ENCODE measurements around the gene ID3. TPM values are rescaled to one million over a fixed set of nuclear protein-coding genes. Genes with fewer than 3 reads are reported as not detected.

The ID3 gene
- polyA plus RNA-seq, 1 donor from 2014 or later, result 8.0 TPM

DNA sequence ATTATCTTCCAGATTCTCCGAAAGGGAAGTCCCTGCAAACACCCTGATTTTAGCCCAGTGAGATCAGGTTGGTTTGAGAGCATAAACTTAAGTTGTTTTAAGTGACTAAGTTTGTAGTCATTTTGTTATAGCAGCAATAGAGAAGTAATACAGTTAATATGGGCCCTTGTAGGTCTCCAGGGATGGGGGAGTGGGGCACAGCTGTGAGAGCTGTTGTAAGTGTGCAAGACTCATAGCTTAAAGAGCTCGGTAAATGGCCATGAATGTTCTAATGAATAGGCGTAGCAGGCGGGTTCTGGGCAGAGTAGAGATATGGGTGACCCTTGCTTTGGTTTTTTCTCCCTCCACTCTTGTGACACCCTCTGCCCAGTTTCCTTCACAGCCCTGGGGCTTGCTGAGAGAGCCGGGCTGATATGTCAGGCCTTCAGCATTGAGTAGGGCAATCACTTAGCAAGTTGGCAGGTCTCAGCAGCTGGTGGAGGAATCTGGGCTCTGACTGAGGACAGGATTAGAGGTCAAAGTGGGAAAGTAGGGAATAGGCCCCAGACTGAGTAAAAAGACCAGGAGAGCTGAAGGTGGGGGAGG is 16.0 kb upstream of the ID3 start:
- H3K9me2 ChIP-seq (ENCODE audit: insufficient read depth, low read length), result no peaks in the 10 kb centered on the region
- H4K20me1 ChIP-seq (ENCODE audit: insufficient read depth), result no peaks in the 10 kb centered on the region
- H3K27me3 ChIP-seq (ENCODE audit: insufficient read depth, low read depth, low read length), result no peaks in the 10 kb centered on the region
- H3K9ac ChIP-seq (ENCODE audit: low read length), result no peak overlapping the region
- no peak overlapping the region for H3K27ac ChIP-seq (ENCODE audit: low read length)
- no peaks in the 10 kb centered on the region for H3K9me3 ChIP-seq (ENCODE audit: low read length)
- no peak overlapping the region for H3K4me3 ChIP-seq (ENCODE audit: low read length)
- no peaks in the 10 kb centered on the region for H3K36me3 ChIP-seq (ENCODE audit: insufficient read depth, low read length)
- no peak overlapping the region for H2AFZ ChIP-seq (ENCODE audit: low read depth, low read length)
- TF ChIP-seq MXI1 (conservative IDR thresholded peaks at IDR 0.05; ENCODE audit: poor library complexity, severe bottlenecking) (no peak), EP300 (conservative IDR thresholded peaks at IDR 0.05; ENCODE audit: poor library complexity, severe bottlenecking) (no peak), EZH2 (IDR thresholded peaks at IDR 0.05; ENCODE audit: borderline replicate concordance, insufficient read depth, low read length, poor library complexity, severe bottlenecking) (no peak), RAD21 (conservative IDR thresholded peaks at IDR 0.05) (no peak), SMC3 (conservative IDR thresholded peaks at IDR 0.05; ENCODE audit: poor library complexity) (no peak), POLR2AphosphoS5 (IDR thresholded peaks at IDR 0.05) (no peak)
- TF ChIP-seq, protein P1, sequence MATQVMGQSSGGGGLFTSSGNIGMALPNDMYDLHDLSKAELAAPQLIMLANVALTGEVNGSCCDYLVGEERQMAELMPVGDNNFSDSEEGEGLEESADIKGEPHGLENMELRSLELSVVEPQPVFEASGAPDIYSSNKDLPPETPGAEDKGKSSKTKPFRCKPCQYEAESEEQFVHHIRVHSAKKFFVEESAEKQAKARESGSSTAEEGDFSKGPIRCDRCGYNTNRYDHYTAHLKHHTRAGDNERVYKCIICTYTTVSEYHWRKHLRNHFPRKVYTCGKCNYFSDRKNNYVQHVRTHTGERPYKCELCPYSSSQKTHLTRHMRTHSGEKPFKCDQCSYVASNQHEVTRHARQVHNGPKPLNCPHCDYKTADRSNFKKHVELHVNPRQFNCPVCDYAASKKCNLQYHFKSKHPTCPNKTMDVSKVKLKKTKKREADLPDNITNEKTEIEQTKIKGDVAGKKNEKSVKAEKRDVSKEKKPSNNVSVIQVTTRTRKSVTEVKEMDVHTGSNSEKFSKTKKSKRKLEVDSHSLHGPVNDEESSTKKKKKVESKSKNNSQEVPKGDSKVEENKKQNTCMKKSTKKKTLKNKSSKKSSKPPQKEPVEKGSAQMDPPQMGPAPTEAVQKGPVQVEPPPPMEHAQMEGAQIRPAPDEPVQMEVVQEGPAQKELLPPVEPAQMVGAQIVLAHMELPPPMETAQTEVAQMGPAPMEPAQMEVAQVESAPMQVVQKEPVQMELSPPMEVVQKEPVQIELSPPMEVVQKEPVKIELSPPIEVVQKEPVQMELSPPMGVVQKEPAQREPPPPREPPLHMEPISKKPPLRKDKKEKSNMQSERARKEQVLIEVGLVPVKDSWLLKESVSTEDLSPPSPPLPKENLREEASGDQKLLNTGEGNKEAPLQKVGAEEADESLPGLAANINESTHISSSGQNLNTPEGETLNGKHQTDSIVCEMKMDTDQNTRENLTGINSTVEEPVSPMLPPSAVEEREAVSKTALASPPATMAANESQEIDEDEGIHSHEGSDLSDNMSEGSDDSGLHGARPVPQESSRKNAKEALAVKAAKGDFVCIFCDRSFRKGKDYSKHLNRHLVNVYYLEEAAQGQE (IDR thresholded peaks at IDR 0.05; ENCODE audit: borderline replicate concordance), result no peak
- TF ChIP-seq, protein P2, sequence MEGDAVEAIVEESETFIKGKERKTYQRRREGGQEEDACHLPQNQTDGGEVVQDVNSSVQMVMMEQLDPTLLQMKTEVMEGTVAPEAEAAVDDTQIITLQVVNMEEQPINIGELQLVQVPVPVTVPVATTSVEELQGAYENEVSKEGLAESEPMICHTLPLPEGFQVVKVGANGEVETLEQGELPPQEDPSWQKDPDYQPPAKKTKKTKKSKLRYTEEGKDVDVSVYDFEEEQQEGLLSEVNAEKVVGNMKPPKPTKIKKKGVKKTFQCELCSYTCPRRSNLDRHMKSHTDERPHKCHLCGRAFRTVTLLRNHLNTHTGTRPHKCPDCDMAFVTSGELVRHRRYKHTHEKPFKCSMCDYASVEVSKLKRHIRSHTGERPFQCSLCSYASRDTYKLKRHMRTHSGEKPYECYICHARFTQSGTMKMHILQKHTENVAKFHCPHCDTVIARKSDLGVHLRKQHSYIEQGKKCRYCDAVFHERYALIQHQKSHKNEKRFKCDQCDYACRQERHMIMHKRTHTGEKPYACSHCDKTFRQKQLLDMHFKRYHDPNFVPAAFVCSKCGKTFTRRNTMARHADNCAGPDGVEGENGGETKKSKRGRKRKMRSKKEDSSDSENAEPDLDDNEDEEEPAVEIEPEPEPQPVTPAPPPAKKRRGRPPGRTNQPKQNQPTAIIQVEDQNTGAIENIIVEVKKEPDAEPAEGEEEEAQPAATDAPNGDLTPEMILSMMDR (IDR thresholded peaks at IDR 0.05; ENCODE audit: poor library complexity, severe bottlenecking), result no peak
- no peaks in the 10 kb centered on the region for H3K79me2 ChIP-seq (replicated peaks; ENCODE audit: insufficient read depth, low read length)
- H3F3A ChIP-seq (ENCODE audit: insufficient read depth, low read length, poor library complexity, severe bottlenecking), result no peaks in the 10 kb centered on the region
- H3K4me2 ChIP-seq (ENCODE audit: low read length), result no peak overlapping the region

DNA sequence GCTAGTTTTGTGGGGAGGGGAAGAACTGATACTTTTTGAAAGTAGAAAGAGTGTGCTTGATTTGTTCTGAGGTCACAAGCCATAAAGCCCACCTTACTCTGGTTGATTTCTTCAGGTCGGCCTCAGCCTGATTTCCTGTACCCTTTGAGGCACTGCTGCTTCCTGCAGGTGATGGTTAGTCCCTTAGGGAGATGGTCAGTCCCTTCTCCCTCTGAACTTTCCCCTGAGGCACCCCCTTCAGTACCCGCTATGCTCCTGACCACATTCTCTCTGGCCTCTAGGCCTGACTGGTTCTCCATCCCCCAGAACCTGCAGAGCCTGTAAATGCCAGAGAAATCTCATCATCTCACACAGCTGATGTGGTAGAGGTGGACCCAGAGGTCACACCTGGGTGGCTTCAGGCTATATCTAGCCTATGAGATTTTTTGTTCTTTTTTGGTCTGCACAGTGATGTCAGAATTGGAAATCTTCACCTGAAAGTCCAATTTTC is 15.0 kb upstream of the ID3 start:
- H3K9me2 ChIP-seq (ENCODE audit: insufficient read depth, low read length), result no peaks in the 10 kb centered on the region
- H3K79me2 ChIP-seq (replicated peaks; ENCODE audit: insufficient read depth, low read length), result no peaks in the 10 kb centered on the region
- H3F3A ChIP-seq (ENCODE audit: insufficient read depth, low read length, poor library complexity, severe bottlenecking), result no peaks in the 10 kb centered on the region
- H3K4me2 ChIP-seq (ENCODE audit: low read length), result no peak overlapping the region
- no peak for TF ChIP-seq EZH2 (IDR thresholded peaks at IDR 0.05; ENCODE audit: borderline replicate concordance, insufficient read depth, low read length, poor library complexity, severe bottlenecking)
- no peak for TF ChIP-seq MXI1 (conservative IDR thresholded peaks at IDR 0.05; ENCODE audit: poor library complexity, severe bottlenecking)
- TF ChIP-seq SMC3 (conservative IDR thresholded peaks at IDR 0.05; ENCODE audit: poor library complexity), result no peak
- TF ChIP-seq TAF1 (IDR thresholded peaks at IDR 0.05; ENCODE audit: low read depth), result no peak
- no peak for TF ChIP-seq POLR2AphosphoS5 (IDR thresholded peaks at IDR 0.05)
- TF ChIP-seq, protein P1 (IDR thresholded peaks at IDR 0.05; ENCODE audit: borderline replicate concordance), result no peak
- no peak for TF ChIP-seq RAD21 (conservative IDR thresholded peaks at IDR 0.05)
- TF ChIP-seq EP300 (conservative IDR thresholded peaks at IDR 0.05; ENCODE audit: poor library complexity, severe bottlenecking), result no peak
- TF ChIP-seq, protein P2 (IDR thresholded peaks at IDR 0.05; ENCODE audit: poor library complexity, severe bottlenecking), result no peak
- no peaks in the 10 kb centered on the region for H3K9me3 ChIP-seq (ENCODE audit: low read length)
- no peaks in the 10 kb centered on the region for H3K36me3 ChIP-seq (ENCODE audit: insufficient read depth, low read length)
- H4K20me1 ChIP-seq (ENCODE audit: insufficient read depth), result no peaks in the 10 kb centered on the region
- H2AFZ ChIP-seq (ENCODE audit: low read depth, low read length), result no peak overlapping the region
- H3K27me3 ChIP-seq (ENCODE audit: insufficient read depth, low read depth, low read length), result no peaks in the 10 kb centered on the region
- H3K4me3 ChIP-seq (ENCODE audit: low read length), result no peak overlapping the region
- no peak overlapping the region for H3K27ac ChIP-seq (ENCODE audit: low read length)
- no peak overlapping the region for H3K9ac ChIP-seq (ENCODE audit: low read length)

Data from neural cell (in vitro differentiated cells).